Measurements from ENCODE around the gene BCAS3. TPM values are rescaled to one million over a fixed set of nuclear protein-coding genes. Genes with fewer than 3 reads are reported as not detected.
"Not testable (repeated sequence)": the region's sequence is repeated elsewhere in the genome, so short reads cannot be mapped to it uniquely, and the experiment has no call there.

Gene BCAS3
- total and polyA plus RNA-seq, 5 donors from 2014 or later: 29.7 to 59.1 (median 33.9) TPM

DNA sequence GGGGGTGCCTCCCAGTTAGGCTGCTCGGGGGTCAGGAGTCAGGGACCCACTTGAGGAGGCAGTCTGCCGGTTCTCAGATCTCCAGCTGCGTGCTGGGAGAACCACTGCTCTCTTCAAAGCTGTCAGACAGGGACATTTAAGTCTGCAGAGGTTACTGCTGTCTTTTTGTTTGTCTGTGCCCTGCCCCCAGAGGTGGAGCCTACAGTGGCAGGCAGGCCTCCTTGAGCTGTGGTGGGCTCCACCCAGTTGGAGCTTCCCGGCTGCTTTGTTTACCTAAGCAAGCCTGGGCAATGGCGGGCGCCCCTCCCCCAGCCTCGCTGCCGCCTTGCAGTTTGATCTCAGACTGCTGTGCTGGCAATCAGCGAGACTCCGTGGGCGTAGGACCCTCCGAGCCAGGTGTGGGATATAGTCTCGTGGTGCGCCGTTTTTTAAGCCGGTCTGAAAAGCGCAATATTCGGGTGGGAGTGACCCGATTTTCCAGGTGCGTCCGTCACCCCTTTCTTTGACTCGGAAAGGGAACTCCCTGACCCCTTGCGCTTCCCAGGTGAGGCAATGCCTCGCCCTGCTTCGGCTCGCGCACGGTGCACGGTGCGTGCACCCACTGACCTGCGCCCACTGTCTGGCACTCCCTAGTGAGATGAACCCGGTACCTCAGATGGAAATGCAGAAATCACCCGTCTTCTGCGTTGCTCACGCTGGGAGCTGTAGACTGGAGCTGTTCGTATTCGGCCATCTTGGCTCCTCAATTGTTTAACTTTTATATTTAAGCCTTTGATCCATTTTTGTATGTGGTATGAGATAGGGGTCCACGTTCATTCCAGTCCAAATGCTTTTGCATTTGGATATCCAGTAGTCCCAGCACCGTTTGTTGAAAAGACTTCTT is 209.3 kb downstream of the BCAS3 start:
- H3K27me3 Mint-ChIP-seq, DNase-seq: not testable (repeated sequence)

DNA sequence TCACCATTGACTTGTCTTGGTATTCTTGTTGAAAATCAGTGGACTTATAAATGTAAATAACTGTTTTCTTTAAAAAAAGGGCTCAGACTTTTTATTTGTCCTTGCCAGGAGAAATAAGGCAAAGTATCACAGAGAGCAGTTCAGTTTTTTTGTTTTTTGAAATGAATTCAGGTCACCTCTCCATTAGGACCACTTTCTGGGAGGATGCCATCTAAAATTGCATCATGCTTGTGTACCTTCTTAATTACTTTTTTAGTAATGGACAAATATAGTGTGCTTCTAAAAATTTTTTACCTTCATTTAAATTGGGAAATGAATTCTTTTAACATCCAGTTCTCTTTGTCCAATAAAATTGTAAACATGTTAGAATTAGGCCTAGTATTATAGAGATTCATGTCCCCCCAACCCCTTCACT is 210.0 kb downstream of the BCAS3 start:
- Mint-ChIP-seq H3K9me3 (peaks cover 0 to 2% (median 0%) of the 10 kb centered on the region in 7 donors), H3K27me3 (no peaks in the 10 kb centered on the region), H3K36me3 (peaks cover 7% of the 10 kb centered on the region), H3K27ac (no peak overlapping the region), H3K4me1 (peaks cover 0 to 7% (median 2%) of the 10 kb centered on the region in 4 donors), H3K4me3 (peak overlapping the region in 3 of 4 donors; percentile 10 to 73 (median 69))
- DNase-seq (no peak), ATAC-seq (ENCODE audit: low read depth in 2 of 2) (no peak)
- Histone ChIP-seq H3K36me3 (ENCODE audit: control insufficient read depth, insufficient read depth, low read length) (no peaks in the 10 kb centered on the region), H3K27me3 (ENCODE audit: control insufficient read depth, insufficient read depth, low read length) (no peaks in the 10 kb centered on the region), H3K4me1 (ENCODE audit: control insufficient read depth, insufficient read depth, low read length, poor library complexity, severe bottlenecking) (no peaks in the 10 kb centered on the region), H3K9me3 (ENCODE audit: control insufficient read depth in 2 of 2, low read length in 2 of 2) (no peaks in the 10 kb centered on the region), H3K27ac (ENCODE audit: insufficient read depth, low read length, poor library complexity, severe bottlenecking) (no peak overlapping the region), H3K4me3 (ENCODE audit: low read depth, low read length) (no peak overlapping the region)

More for the DNA sequence above, 209.3 kb downstream of the BCAS3 start:
- H3K36me3 Mint-ChIP-seq; H3K4me1 Mint-ChIP-seq; H3K36me3 ChIP-seq (ENCODE audit: control insufficient read depth, insufficient read depth, low read length); H3K9me3 Mint-ChIP-seq; H3K27ac ChIP-seq (ENCODE audit: insufficient read depth, low read length, poor library complexity, severe bottlenecking); H3K4me1 ChIP-seq (ENCODE audit: control insufficient read depth, insufficient read depth, low read length, poor library complexity, severe bottlenecking); H3K9me3 ChIP-seq (ENCODE audit: control insufficient read depth in 2 of 2, low read length in 2 of 2); H3K4me3 ChIP-seq (ENCODE audit: low read depth, low read length); H3K27ac Mint-ChIP-seq; ATAC-seq (ENCODE audit: low read depth in 2 of 2); H3K27me3 ChIP-seq (ENCODE audit: control insufficient read depth, insufficient read depth, low read length): not testable (repeated sequence)
- peak overlapping the region in 3 of 4 donors; percentile 10 to 73 (median 69) for H3K4me3 Mint-ChIP-seq

DNA sequence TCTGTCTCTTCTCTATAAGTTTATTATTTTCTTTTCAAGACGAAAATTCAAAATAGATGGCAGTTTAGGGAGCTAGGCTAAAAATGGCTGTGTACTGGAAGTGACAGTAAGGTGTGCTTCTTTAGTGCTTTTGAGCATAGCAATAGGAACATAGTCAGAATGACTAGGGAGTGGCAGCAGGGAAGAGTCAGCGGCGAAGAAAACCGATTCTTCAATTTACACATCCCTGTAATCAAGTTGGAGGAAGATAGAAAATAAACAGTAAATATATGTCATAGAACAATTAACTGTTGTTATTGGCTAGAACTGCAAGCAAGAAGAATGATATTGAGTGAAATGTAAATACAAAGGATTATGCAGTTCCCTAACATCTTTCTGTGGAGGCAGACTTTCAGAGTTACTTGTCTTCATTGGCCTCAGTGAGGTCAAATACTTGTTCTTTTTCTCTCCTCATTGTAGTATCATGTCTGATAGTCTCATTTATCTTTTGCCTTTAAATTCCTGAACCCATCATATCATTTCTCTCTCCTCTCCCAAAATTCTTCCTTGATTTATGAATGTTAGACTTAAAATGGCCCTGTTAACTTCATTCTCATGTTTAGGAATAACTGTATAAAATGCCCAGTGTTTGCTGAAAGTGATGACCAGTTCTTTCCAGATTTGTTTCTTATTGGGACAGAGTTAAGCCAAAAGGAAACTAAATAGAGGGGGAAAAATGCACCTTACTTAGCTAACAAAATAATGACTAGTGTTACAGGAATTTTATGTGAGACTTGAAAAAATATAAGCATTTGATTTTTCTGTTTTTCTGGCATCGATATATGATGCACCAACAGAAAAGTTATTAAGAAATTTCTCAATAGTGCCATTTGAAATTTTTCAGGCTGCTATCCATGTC is 211.4 kb downstream of the BCAS3 start:
- ATAC-seq (ENCODE audit: low read depth in 2 of 2): no peak
- peaks cover 0 to 12% (median 2%) of the 10 kb centered on the region in 4 donors for H3K4me1 Mint-ChIP-seq
- Histone ChIP-seq H3K9me3 (ENCODE audit: control insufficient read depth in 2 of 2, low read length in 2 of 2) (no peaks in the 10 kb centered on the region), H3K4me1 (ENCODE audit: control insufficient read depth, insufficient read depth, low read length, poor library complexity, severe bottlenecking) (no peaks in the 10 kb centered on the region), H3K36me3 (ENCODE audit: control insufficient read depth, insufficient read depth, low read length) (no peaks in the 10 kb centered on the region), H3K27ac (ENCODE audit: insufficient read depth, low read length, poor library complexity, severe bottlenecking) (no peak overlapping the region), H3K4me3 (ENCODE audit: low read depth, low read length) (no peak overlapping the region), H3K27me3 (ENCODE audit: control insufficient read depth, insufficient read depth, low read length) (no peaks in the 10 kb centered on the region)
- peaks cover 12% of the 10 kb centered on the region for H3K36me3 Mint-ChIP-seq
- H3K27ac Mint-ChIP-seq: no peak overlapping the region
- H3K9me3 Mint-ChIP-seq: peaks cover 0 to 6% (median 3%) of the 10 kb centered on the region in 7 donors
- no peaks in the 10 kb centered on the region for H3K27me3 Mint-ChIP-seq
- H3K4me3 Mint-ChIP-seq: no peak overlapping the region
- DNase-seq: no peak

DNA sequence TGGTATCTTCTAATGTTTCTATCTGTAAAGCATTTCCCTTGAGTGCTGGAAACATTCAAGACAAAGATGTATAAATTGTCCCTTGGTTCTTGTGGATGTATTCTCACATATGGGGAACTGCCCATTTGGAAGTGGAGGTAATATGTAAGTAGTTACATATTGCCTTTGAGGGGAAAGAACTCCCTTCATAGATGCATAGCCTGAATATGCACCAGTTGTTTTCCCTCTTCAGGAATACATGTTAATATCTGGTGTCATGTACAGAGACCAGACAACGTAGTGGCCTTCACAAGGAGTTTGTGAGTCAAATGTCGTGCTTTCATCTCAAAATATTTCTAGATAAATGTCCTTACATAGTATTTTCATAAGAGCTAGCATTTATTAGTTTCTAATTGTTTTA is 213.5 kb downstream of the BCAS3 start:
- H3K4me3 Mint-ChIP-seq: no peak overlapping the region
- peaks cover 2 to 19% (median 9%) of the 10 kb centered on the region in 7 donors for H3K9me3 Mint-ChIP-seq
- H3K27me3 Mint-ChIP-seq: no peaks in the 10 kb centered on the region
- Histone ChIP-seq H3K27me3 (ENCODE audit: control insufficient read depth, insufficient read depth, low read length) (no peaks in the 10 kb centered on the region), H3K9me3 (ENCODE audit: control insufficient read depth in 2 of 2, low read length in 2 of 2) (peaks cover 0 to 3% of the 10 kb centered on the region in 2 experiments), H3K4me1 (ENCODE audit: control insufficient read depth, insufficient read depth, low read length, poor library complexity, severe bottlenecking) (no peaks in the 10 kb centered on the region), H3K4me3 (ENCODE audit: low read depth, low read length) (no peak overlapping the region), H3K27ac (ENCODE audit: insufficient read depth, low read length, poor library complexity, severe bottlenecking) (no peak overlapping the region), H3K36me3 (ENCODE audit: control insufficient read depth, insufficient read depth, low read length) (no peaks in the 10 kb centered on the region)
- H3K36me3 Mint-ChIP-seq: peaks cover 25% of the 10 kb centered on the region
- H3K4me1 Mint-ChIP-seq: peaks cover 5 to 19% (median 9%) of the 10 kb centered on the region in 4 donors
- no peak overlapping the region for H3K27ac Mint-ChIP-seq
- no peak for DNase-seq
- ATAC-seq (ENCODE audit: low read depth in 2 of 2): no peak

DNA sequence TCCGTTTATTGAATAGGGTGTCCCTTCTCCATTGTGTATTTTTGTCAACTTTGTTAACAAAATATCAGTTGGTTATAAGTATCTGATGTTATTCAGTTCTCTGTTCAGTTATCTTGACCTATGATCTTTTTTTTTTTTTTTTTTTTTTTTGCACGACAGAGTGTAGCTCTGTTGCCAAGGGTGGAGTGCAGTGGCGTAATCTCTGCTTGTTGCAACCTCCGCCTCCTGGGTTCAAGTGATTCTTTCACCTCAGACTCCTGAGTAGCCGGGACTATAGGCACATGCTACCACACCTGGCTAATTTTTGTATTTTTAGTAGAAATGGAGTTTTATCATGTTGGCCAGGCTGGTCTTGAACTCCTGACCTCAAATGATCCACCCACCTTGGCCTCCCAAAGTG is 215.8 kb downstream of the BCAS3 start:
- peaks cover 36% of the 10 kb centered on the region for H3K36me3 Mint-ChIP-seq
- Histone ChIP-seq H3K9me3 (ENCODE audit: control insufficient read depth in 2 of 2, low read length in 2 of 2) (peaks cover 11 to 12% of the 10 kb centered on the region in 2 experiments), H3K4me1 (ENCODE audit: control insufficient read depth, insufficient read depth, low read length, poor library complexity, severe bottlenecking) (no peaks in the 10 kb centered on the region), H3K4me3 (ENCODE audit: low read depth, low read length) (no peak overlapping the region), H3K36me3 (ENCODE audit: control insufficient read depth, insufficient read depth, low read length) (no peaks in the 10 kb centered on the region), H3K27me3 (ENCODE audit: control insufficient read depth, insufficient read depth, low read length) (no peaks in the 10 kb centered on the region), H3K27ac (ENCODE audit: insufficient read depth, low read length, poor library complexity, severe bottlenecking) (no peak overlapping the region)
- H3K27me3 Mint-ChIP-seq: no peaks in the 10 kb centered on the region
- no peak for ATAC-seq (ENCODE audit: low read depth in 2 of 2)
- peaks cover 4 to 33% (median 17%) of the 10 kb centered on the region in 7 donors for H3K9me3 Mint-ChIP-seq
- no peak for DNase-seq
- H3K4me3 Mint-ChIP-seq: no peak overlapping the region
- peaks cover 6 to 32% (median 9%) of the 10 kb centered on the region in 4 donors for H3K4me1 Mint-ChIP-seq
- no peak overlapping the region for H3K27ac Mint-ChIP-seq

DNA sequence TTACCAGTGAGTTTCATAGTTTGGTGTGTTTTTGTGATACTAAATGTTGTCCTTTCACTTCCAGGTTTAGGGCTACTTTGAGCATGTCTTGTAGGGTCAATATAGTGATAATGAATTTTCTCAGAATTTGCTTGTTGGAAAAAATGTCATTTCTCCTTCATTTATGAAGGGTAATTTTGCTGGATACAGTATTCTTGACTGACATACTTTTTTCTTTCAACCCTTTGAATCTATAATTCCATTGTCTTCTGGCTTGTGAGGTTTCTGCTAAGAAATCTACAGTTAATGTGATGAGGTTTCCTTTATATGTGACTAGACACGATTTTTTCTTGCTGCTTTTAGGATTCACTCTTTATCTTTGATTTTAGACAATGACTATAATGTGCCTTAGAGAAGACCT is 219.3 kb downstream of the BCAS3 start:
- Histone ChIP-seq H3K4me1 (ENCODE audit: control insufficient read depth, insufficient read depth, low read length, poor library complexity, severe bottlenecking) (no peaks in the 10 kb centered on the region), H3K4me3 (ENCODE audit: low read depth, low read length) (no peak overlapping the region), H3K27me3 (ENCODE audit: control insufficient read depth, insufficient read depth, low read length) (no peaks in the 10 kb centered on the region), H3K9me3 (ENCODE audit: control insufficient read depth in 2 of 2, low read length in 2 of 2) (peaks cover 11 to 12% of the 10 kb centered on the region in 2 experiments), H3K36me3 (ENCODE audit: control insufficient read depth, insufficient read depth, low read length) (no peaks in the 10 kb centered on the region), H3K27ac (ENCODE audit: insufficient read depth, low read length, poor library complexity, severe bottlenecking) (no peak overlapping the region)
- peaks cover 4 to 33% (median 17%) of the 10 kb centered on the region in 7 donors for H3K9me3 Mint-ChIP-seq
- peaks cover 32% of the 10 kb centered on the region for H3K36me3 Mint-ChIP-seq
- H3K4me1 Mint-ChIP-seq: peaks cover 5 to 25% (median 8%) of the 10 kb centered on the region in 4 donors
- no peaks in the 10 kb centered on the region for H3K27me3 Mint-ChIP-seq
- H3K27ac Mint-ChIP-seq: no peak overlapping the region
- no peak for DNase-seq
- H3K4me3 Mint-ChIP-seq: no peak overlapping the region
- no peak for ATAC-seq (ENCODE audit: low read depth in 2 of 2)

DNA sequence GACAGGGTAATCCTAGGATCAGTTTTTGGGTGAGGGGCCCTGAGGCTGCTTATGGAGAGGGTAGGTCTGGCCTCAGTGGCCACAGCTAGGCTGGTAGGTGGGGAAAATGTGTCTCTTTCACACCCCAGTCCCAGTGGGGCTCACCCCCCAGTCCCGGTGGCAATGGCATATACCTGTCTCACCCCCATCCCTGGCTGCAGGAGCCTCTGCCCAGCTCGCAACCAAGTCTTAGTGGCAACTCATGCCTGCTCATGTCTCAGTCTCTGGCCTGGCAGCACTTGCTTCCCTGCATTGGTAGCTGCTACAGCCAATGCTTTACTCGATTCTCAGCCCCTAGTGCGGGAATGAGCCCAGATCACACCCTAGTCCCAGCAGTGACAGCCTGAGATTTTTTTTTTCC is 221.5 kb downstream of the BCAS3 start:
- Histone ChIP-seq H3K9me3 (ENCODE audit: control insufficient read depth in 2 of 2, low read length in 2 of 2) (peaks cover 11 to 12% of the 10 kb centered on the region in 2 experiments), H3K36me3 (ENCODE audit: control insufficient read depth, insufficient read depth, low read length) (peaks cover 4% of the 10 kb centered on the region), H3K4me1 (ENCODE audit: control insufficient read depth, insufficient read depth, low read length, poor library complexity, severe bottlenecking) (no peaks in the 10 kb centered on the region), H3K27ac (ENCODE audit: insufficient read depth, low read length, poor library complexity, severe bottlenecking) (no peak overlapping the region), H3K4me3 (ENCODE audit: low read depth, low read length) (no peak overlapping the region), H3K27me3 (ENCODE audit: control insufficient read depth, insufficient read depth, low read length) (no peaks in the 10 kb centered on the region)
- H3K4me3 Mint-ChIP-seq: no peak overlapping the region
- no peaks in the 10 kb centered on the region for H3K27me3 Mint-ChIP-seq
- no peak for ATAC-seq (ENCODE audit: low read depth in 2 of 2)
- peaks cover 33% of the 10 kb centered on the region for H3K36me3 Mint-ChIP-seq
- no peak overlapping the region for H3K27ac Mint-ChIP-seq
- no peak for DNase-seq
- H3K9me3 Mint-ChIP-seq: peaks cover 3 to 29% (median 15%) of the 10 kb centered on the region in 7 donors
- H3K4me1 Mint-ChIP-seq: peaks cover 5 to 20% (median 8%) of the 10 kb centered on the region in 4 donors
